Measurements from ENCODE around the gene DPP7. TPM values are rescaled to one million over a fixed set of nuclear protein-coding genes. Genes with fewer than 3 reads are reported as not detected.

Gene DPP7
- total and polyA plus RNA-seq, 2 of the 8 experiments (the other 6 are each of a cell fraction or from before 2014, with no cell fraction given): 21.2 to 26.8 TPM

DNA sequence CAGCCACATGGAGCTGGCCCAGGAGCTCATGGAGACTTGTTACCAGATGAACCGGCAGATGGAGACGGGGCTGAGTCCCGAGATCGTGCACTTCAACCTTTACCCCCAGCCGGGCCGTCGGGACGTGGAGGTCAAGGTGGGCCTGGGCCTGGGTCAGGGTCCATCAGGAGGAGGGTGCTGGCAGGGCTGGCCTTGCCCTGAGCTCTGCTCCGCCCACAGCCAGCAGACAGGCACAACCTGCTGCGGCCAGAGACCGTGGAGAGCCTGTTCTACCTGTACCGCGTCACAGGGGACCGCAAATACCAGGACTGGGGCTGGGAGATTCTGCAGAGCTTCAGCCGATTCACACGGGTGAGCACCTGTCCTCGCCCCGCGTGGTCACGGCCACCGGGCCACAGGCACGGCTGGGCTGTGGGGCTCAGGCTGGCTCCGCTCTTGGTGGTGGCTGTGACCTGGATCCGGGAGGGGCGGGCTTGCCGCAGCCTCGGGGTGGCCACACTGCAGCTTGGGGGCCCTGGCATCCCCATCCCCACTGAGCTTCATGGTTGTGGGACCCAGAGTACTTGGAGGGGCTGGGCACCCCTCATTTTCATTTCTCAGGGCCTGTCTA, 7.1 kb downstream of the DPP7 start:
- TF ChIP-seq TCF12 (IDR thresholded peaks at IDR 0.05; ENCODE audit: low read depth, low read length) (no peak), SAP30 (IDR thresholded peaks at IDR 0.05; ENCODE audit: insufficient read depth, insufficient replicate concordance, low read length) (no peak), KDM1A (IDR thresholded peaks at IDR 0.05; ENCODE audit: borderline replicate concordance, low read length) (no peak), SUZ12 (IDR thresholded peaks at IDR 0.05; ENCODE audit: low read length) (no peak), SIRT6 (IDR thresholded peaks at IDR 0.05; ENCODE audit: low read length) (no peak), TEAD4 (IDR thresholded peaks at IDR 0.05; ENCODE audit: low read depth, low read length) (no peak), SP2 (IDR thresholded peaks at IDR 0.05; ENCODE audit: low read length) (no peak), BRCA1 (IDR thresholded peaks at IDR 0.05; ENCODE audit: low read depth, low read length) (no peak)
- H4K20me1 ChIP-seq (replicated peaks in 1 of 2; ENCODE audit: control insufficient read depth in 1 of 2, insufficient read depth in 2 of 2, low read length in 2 of 2): no peaks in the 10 kb centered on the region
- H2AK5ac ChIP-seq (ENCODE audit: low read depth, low read length): no peak overlapping the region
- peaks cover 12 to 20% (median 17%) of the 10 kb centered on the region in 4 experiments; a peak in 7 of 8 replicates for H3K36me3 ChIP-seq (ENCODE audit: control insufficient read depth in 2 of 4, insufficient read depth in 4 of 4, low read length in 3 of 4)
- H3K23me2 ChIP-seq (ENCODE audit: low read depth, low read length): no peaks in the 10 kb centered on the region
- H4K5ac ChIP-seq (ENCODE audit: insufficient read length, low read depth, low read length): no peak overlapping the region
- no peak overlapping the region for H3K4me2 ChIP-seq (ENCODE audit: insufficient read depth in 1 of 2, low read depth in 2 of 2, low read length in 2 of 2)
- H3K9ac ChIP-seq (replicated peaks in 1 of 4; ENCODE audit: extremely low read depth in 1 of 4, low read depth in 3 of 4, low read length in 3 of 4): no peak overlapping the region
- no peaks in the 10 kb centered on the region for H3K27me3 ChIP-seq (replicated peaks in 1 of 4; ENCODE audit: control insufficient read depth in 3 of 4, extremely low read depth in 1 of 4, insufficient read depth in 3 of 4, low read length in 3 of 4)
- H3K4me3 ChIP-seq (ENCODE audit: extremely low read depth in 1 of 4, insufficient read depth in 2 of 4, low read depth in 3 of 4, low read length in 4 of 4): no peak overlapping the region
- no peak overlapping the region for H2BK12ac ChIP-seq (ENCODE audit: low read depth, low read length)
- no peak overlapping the region for H3K18ac ChIP-seq (ENCODE audit: extremely low read depth, low read length)
- H4K91ac ChIP-seq (replicated peaks; ENCODE audit: insufficient read length, low read length): no peak overlapping the region
- no peak overlapping the region for H2AFZ ChIP-seq (ENCODE audit: low read length)
- no peak overlapping the region for H2BK5ac ChIP-seq (ENCODE audit: low read depth, low read length)
- peaks cover 11 to 12% of the 10 kb centered on the region in 2 experiments for H3K9me3 ChIP-seq (ENCODE audit: insufficient read depth in 2 of 2, low read depth in 1 of 2, low read length in 1 of 2)
- H3K4ac ChIP-seq (replicated peaks; ENCODE audit: insufficient read length, low read depth, low read length): no peak overlapping the region
- no peaks in the 10 kb centered on the region for H3K4me1 ChIP-seq (replicated peaks in 1 of 4; ENCODE audit: control insufficient read depth in 3 of 4, insufficient read depth in 4 of 4, low read length in 3 of 4)
- no peak overlapping the region for H2BK120ac ChIP-seq (replicated peaks; ENCODE audit: low read depth, low read length)
- no peak overlapping the region for H2BK15ac ChIP-seq (ENCODE audit: low read length)
- H3K79me2 ChIP-seq (ENCODE audit: control insufficient read depth in 1 of 2, insufficient read depth in 2 of 2, low read length in 2 of 2): no peaks in the 10 kb centered on the region
- DNase-seq (ENCODE audit: low read depth in 1 of 2, low spot score in 2 of 2) (no peak), FAIRE-seq (no peak)
- POLR2A ChIA-PET (ENCODE audit: partially characterized antibody): interaction anchor here (0.7 kb wide), 1 partner anchor 27 kb away, joined by 3 read pairs; no protein-coding TSS in a partner anchor
- H2BK20ac ChIP-seq (ENCODE audit: low read length): no peak overlapping the region
- H3K27ac ChIP-seq (ENCODE audit: low read depth, low read length): no peak overlapping the region
- CTCF ChIA-PET (ENCODE audit: partially characterized antibody): interaction anchor here (1.0 to 2.7 kb wide), 9 partner anchors 11 to 762 kb away, joined by 3 to 9 read pairs (median 4); no protein-coding TSS in a partner anchor
- WGBS, 2 experiments (ENCODE audit: extremely low coverage in 1 of 2, insufficient coverage in 1 of 2, insufficient read length in 1 of 2, insufficient replicate concordance in 2 of 2, low coverage in 1 of 2, low lambda C conversion rate in 2 of 2, missing lambda C conversion rate in 1 of 2): 95% methylated on average over 23 of the region's 27 CpGs; no CpG with 5 or more reads in 1 of the 2 experiments
- H3K23ac ChIP-seq (ENCODE audit: insufficient read length): no peak overlapping the region
- peaks cover 2% of the 10 kb centered on the region for H3K79me1 ChIP-seq (ENCODE audit: low read depth, low read length)
- H4K8ac ChIP-seq (ENCODE audit: extremely low read depth, insufficient read depth, low read length): no peak overlapping the region; the same call in 1 of the 2 replicates
- no peak overlapping the region for H3K14ac ChIP-seq (ENCODE audit: insufficient read length)
- no peak overlapping the region for H3K56ac ChIP-seq (replicated peaks; ENCODE audit: insufficient read length, low read depth, low read length)
